ENCODE measurements around the gene CUX1. TPM values are rescaled to one million over a fixed set of nuclear protein-coding genes. Genes with fewer than 3 reads are reported as not detected.
A peak's percentile ranks its signal among the peaks of the same experiment; 100 is the strongest.

Gene CUX1
- total RNA-seq, 2 experiments from 2014 or later, result 35.6 to 38.0 TPM

DNA sequence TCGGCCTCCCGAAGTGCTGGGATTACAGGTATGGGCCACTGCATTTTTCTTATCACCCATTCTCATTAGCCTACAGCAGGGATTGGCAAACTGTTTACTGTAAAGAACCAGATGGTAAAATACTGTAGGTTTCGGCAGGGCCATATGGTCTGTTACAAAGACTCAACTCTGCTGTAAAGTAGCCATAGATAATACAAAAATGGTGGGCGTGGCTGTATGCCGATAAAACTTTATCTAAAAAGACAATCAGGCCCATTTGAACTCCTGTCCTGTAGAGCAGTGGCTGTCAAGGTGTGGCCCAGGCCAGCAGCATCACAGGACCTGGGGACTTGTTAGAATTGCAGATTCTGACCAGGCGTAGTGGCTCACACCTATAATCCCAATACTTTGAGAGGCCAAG is 134.3 kb downstream of the CUX1 start:
- Histone ChIP-seq H3K27ac (ENCODE audit: low read depth in 1 of 2, low read length in 2 of 2) (no peak overlapping the region), H3K27me3 (ENCODE audit: control insufficient read depth in 1 of 2, insufficient read depth in 2 of 2, low read length in 2 of 2) (no peaks in the 10 kb centered on the region), H3K4me3 (ENCODE audit: low read length) (no peak overlapping the region), H3K9me3 (ENCODE audit: control insufficient read depth in 1 of 2, insufficient read depth in 1 of 2, low read length in 2 of 2) (no peaks in the 10 kb centered on the region), H3K36me3 (ENCODE audit: insufficient read depth, low read length) (no peaks in the 10 kb centered on the region), H3K4me1 (ENCODE audit: insufficient read depth, low read length) (peaks cover 5% of the 10 kb centered on the region)
- Mint-ChIP-seq H3K4me1 (ENCODE audit: low read depth) (peaks cover 14% of the 10 kb centered on the region), H3K36me3 (ENCODE audit: low read depth) (no peaks in the 10 kb centered on the region), H3K4me3 (no peak overlapping the region), H3K9me3 (no peaks in the 10 kb centered on the region), H3K27me3 (no peaks in the 10 kb centered on the region), H3K27ac (no peak overlapping the region)
- TF ChIP-seq, protein P1, sequence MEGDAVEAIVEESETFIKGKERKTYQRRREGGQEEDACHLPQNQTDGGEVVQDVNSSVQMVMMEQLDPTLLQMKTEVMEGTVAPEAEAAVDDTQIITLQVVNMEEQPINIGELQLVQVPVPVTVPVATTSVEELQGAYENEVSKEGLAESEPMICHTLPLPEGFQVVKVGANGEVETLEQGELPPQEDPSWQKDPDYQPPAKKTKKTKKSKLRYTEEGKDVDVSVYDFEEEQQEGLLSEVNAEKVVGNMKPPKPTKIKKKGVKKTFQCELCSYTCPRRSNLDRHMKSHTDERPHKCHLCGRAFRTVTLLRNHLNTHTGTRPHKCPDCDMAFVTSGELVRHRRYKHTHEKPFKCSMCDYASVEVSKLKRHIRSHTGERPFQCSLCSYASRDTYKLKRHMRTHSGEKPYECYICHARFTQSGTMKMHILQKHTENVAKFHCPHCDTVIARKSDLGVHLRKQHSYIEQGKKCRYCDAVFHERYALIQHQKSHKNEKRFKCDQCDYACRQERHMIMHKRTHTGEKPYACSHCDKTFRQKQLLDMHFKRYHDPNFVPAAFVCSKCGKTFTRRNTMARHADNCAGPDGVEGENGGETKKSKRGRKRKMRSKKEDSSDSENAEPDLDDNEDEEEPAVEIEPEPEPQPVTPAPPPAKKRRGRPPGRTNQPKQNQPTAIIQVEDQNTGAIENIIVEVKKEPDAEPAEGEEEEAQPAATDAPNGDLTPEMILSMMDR (IDR thresholded peaks at IDR 0.05), result no peak
- DNase-seq (no peak), ATAC-seq (ENCODE audit: poor library complexity) (no peak)
- intact Hi-C loops (cut with DNase I, micrococcal nuclease), result no loop called here
- CTCF ChIA-PET, result no interaction called here
- POLR2A ChIA-PET, result no interaction called here

DNA sequence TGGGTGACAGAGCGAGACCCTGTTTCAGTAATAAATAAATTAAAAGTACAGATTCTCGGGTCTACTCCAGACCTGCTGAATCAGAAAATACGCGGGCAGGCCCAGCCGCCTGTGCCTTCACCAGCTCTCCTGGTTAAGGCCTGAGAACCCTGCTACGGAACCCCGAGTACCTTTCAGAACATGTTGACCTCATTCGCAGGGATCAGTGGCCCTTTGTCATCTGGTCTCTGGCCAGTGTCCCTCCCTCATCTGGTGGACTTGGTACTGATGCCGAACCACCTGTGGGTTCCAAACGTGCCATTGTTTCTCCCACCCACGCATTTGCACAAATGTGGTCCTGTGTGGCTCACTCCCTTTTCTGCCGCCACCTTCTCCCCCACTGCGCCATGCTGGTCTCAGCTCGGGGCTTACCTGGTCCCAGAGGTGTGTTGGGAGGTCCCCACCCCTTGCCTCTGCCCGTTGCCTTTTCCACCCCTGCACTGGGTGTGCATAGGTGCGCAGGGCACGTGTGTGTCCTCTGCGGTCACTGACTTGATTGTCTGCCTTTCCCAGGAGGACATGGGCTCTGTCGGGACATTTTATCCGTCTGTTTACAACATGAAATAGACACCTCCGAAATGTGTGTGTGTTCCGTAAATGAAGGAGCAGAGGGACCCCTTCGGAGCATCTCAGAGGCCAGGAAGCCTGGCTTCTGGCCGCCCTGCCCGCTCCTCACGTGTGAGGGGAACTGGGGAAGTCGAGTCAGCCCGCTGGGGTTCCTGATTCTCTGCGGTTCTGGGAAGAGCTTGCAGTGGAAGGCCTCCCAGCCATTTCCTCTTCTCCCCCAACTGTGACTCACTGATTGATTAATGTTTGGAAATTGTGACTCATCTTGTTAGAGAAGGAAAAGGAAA is 135.2 kb downstream of the CUX1 start:
- Histone ChIP-seq H3K4me3 (ENCODE audit: low read length) (no peak overlapping the region), H3K27me3 (ENCODE audit: control insufficient read depth in 1 of 2, insufficient read depth in 2 of 2, low read length in 2 of 2) (no peaks in the 10 kb centered on the region), H3K36me3 (ENCODE audit: insufficient read depth, low read length) (no peaks in the 10 kb centered on the region), H3K9me3 (ENCODE audit: control insufficient read depth in 1 of 2, insufficient read depth in 1 of 2, low read length in 2 of 2) (no peaks in the 10 kb centered on the region), H3K27ac (ENCODE audit: low read depth in 1 of 2, low read length in 2 of 2) (no peak overlapping the region), H3K4me1 (ENCODE audit: insufficient read depth, low read length) (peaks cover 5% of the 10 kb centered on the region)
- no peaks in the 10 kb centered on the region for H3K9me3 Mint-ChIP-seq
- intact Hi-C loops (cut with DNase I, micrococcal nuclease), result no loop called here
- CTCF ChIA-PET, result no interaction called here
- ATAC-seq (ENCODE audit: poor library complexity), result no peak
- H3K4me1 Mint-ChIP-seq (ENCODE audit: low read depth), result peaks cover 14% of the 10 kb centered on the region
- peak in 2 of 14 experiments; percentile 47 to 60 for DNase-seq
- POLR2A ChIA-PET, result interaction anchor here (0.6 kb wide), 1 partner anchor 104 kb away, joined by 3 read pairs; no protein-coding TSS in a partner anchor
- TF ChIP-seq, protein P1 (IDR thresholded peaks at IDR 0.05), result no peak
- no peaks in the 10 kb centered on the region for H3K36me3 Mint-ChIP-seq (ENCODE audit: low read depth)
- no peak overlapping the region for H3K27ac Mint-ChIP-seq
- H3K27me3 Mint-ChIP-seq, result no peaks in the 10 kb centered on the region
- H3K4me3 Mint-ChIP-seq, result no peak overlapping the region

- no peak overlapping the region for H3K27ac Mint-ChIP-seq
- no peaks in the 10 kb centered on the region for H3K36me3 ChIP-seq (ENCODE audit: insufficient read depth, low read length)
- ATAC-seq (ENCODE audit: poor library complexity) (no peak), DNase-seq (peak in 2 of 14 experiments; percentile 31 to 50)
- CTCF ChIA-PET, result no interaction called here
- H3K36me3 Mint-ChIP-seq (ENCODE audit: low read depth), result no peaks in the 10 kb centered on the region
- H3K4me3 ChIP-seq (ENCODE audit: low read length), result no peak overlapping the region
- peaks cover 5% of the 10 kb centered on the region for H3K4me1 ChIP-seq (ENCODE audit: insufficient read depth, low read length)
- POLR2A ChIA-PET, result interaction anchor here (0.6 kb wide), 1 partner anchor 105 kb away, joined by 3 read pairs; no protein-coding TSS in a partner anchor
- no peaks in the 10 kb centered on the region for H3K27me3 ChIP-seq (ENCODE audit: control insufficient read depth in 1 of 2, insufficient read depth in 2 of 2, low read length in 2 of 2)
- H3K9me3 Mint-ChIP-seq, result no peaks in the 10 kb centered on the region
- H3K4me1 Mint-ChIP-seq (ENCODE audit: low read depth), result peaks cover 14% of the 10 kb centered on the region
- no peaks in the 10 kb centered on the region for H3K27me3 Mint-ChIP-seq
- no peaks in the 10 kb centered on the region for H3K9me3 ChIP-seq (ENCODE audit: control insufficient read depth in 1 of 2, insufficient read depth in 1 of 2, low read length in 2 of 2)
- H3K4me3 Mint-ChIP-seq, result no peak overlapping the region
- intact Hi-C loops (cut with DNase I, micrococcal nuclease), result no loop called here
- TF ChIP-seq, protein P1 (IDR thresholded peaks at IDR 0.05), result no peak
- H3K27ac ChIP-seq (ENCODE audit: low read depth in 1 of 2, low read length in 2 of 2), result no peak overlapping the region
Observed at GRCh38 chr7:101953248-101953819, 135.9 kb downstream of the CUX1 start.
